Spleen (tissue), 11 donors: ENCODE measurements around the gene ARHGAP24. TPM values are rescaled to one million over a fixed set of nuclear protein-coding genes. Genes with fewer than 3 reads are reported as not detected.

Source experiments
- microRNA-seq, 3 donors: library from miRNA; unstranded; fragments of <30 nt; microRNA quantifications; one replicate each; pipeline versions ENCODE4 to v1.1.0, GENCODE V29; 2019 to 2020
- polyA plus RNA-seq, 3 donors: library from polyadenylated mRNA; stranded (reverse); fragments of 200-250 nt; gene quantifications; one replicate each; pipeline ENCODE4 v1.2.1, GENCODE V29; 2013
- small RNA-seq, 4 donors: library from RNA; depleted of rRNA; stranded (forward); fragments of <200 nt; gene quantifications; one replicate each; pipeline ENCODE3, GENCODE V24; 2016
- total RNA-seq, 7 donors: library from RNA; depleted of rRNA in 3 of 7; stranded (reverse); fragments of >200 nt in 3 of 7; fragmentation: NEBNext Ultra II Directional in 4 of 7; extraction: Animal tissue kit (Norgen Biotek cat#: 25700) in 4 of 7; gene quantifications; one replicate each; pipeline versions ENCODE4 v1.1.0 to v1.2.1, GENCODE V29; 2016 to 2021
- donor health status: healthy with polysubstance abuse.
- donor health status: DM: no; HTN: no; CAD: no; lungs with moderate emphysema.
- donor health status: DM: no; HTN: no; CAD: no.
- donor health status: Bipolar disorder and iron deficiency.
- donor health status: healthy.
- donor health status: DM: no; HTN: no; CAD: no.
- donor health status: DM: yes; HTN: yes; CAD: no.

The ARHGAP24 gene
- total and polyA plus RNA-seq, 10 donors = 23.1 to 199 (median 130) TPM

Small RNA genes within 50 kb of the gene (microRNA-seq; reads per million reads assigned to microRNA genes)
- gene MIR4451 = 0 reads per million in 3 donors

Small RNA genes within 50 kb of the gene (small RNA-seq; reads per million reads assigned to genes)
- 0 reads per million in 4 donors for gene MIR4451
